ENCODE results near the gene ANKS1A. TPM values are rescaled to one million over a fixed set of nuclear protein-coding genes. Genes with fewer than 3 reads are reported as not detected.
A peak's percentile ranks its signal among the peaks of the same experiment; 100 is the strongest.
"Not testable (repeated sequence)": the region's sequence is repeated elsewhere in the genome, so short reads cannot be mapped to it uniquely, and the experiment has no call there.

The ANKS1A gene
- total RNA-seq, 1 donor from 2014 or later = 48.1 TPM

DNA sequence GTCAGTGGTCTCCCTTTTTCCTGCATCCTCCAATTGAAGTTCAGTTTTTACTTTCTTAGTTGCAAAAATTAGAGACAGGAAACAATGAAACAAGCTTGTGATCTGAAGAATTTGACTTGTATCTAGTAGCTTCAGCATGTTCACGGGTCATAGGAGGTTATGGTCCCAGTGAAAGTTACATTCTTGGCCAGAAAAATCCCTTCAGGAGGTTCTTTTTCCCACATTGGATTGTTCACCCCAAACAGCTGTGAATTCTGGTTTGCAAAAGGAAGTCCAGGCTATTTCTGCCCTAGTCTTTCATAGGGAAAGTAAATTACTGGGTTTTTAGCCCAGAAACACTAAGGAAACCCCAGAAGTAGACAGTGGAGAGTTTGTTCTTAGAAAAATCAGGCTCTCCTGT lies 8.1 kb downstream of the ANKS1A start:
- H3K27ac ChIP-seq = no peak overlapping the region
- TF ChIP-seq, protein P1, sequence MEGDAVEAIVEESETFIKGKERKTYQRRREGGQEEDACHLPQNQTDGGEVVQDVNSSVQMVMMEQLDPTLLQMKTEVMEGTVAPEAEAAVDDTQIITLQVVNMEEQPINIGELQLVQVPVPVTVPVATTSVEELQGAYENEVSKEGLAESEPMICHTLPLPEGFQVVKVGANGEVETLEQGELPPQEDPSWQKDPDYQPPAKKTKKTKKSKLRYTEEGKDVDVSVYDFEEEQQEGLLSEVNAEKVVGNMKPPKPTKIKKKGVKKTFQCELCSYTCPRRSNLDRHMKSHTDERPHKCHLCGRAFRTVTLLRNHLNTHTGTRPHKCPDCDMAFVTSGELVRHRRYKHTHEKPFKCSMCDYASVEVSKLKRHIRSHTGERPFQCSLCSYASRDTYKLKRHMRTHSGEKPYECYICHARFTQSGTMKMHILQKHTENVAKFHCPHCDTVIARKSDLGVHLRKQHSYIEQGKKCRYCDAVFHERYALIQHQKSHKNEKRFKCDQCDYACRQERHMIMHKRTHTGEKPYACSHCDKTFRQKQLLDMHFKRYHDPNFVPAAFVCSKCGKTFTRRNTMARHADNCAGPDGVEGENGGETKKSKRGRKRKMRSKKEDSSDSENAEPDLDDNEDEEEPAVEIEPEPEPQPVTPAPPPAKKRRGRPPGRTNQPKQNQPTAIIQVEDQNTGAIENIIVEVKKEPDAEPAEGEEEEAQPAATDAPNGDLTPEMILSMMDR (IDR thresholded peaks at IDR 0.05) = no peak
- DNase-seq (no peak), ATAC-seq (no peak)
- H3K4me1 ChIP-seq = peaks cover 7% of the 10 kb centered on the region
- no peak overlapping the region for H3K4me3 ChIP-seq
- intact Hi-C loops (cut with DNase I) = no loop called here
- no peaks in the 10 kb centered on the region for H3K36me3 ChIP-seq
- no peaks in the 10 kb centered on the region for H3K27me3 ChIP-seq (ENCODE audit: low read depth)
- no peaks in the 10 kb centered on the region for H3K9me3 ChIP-seq

DNA sequence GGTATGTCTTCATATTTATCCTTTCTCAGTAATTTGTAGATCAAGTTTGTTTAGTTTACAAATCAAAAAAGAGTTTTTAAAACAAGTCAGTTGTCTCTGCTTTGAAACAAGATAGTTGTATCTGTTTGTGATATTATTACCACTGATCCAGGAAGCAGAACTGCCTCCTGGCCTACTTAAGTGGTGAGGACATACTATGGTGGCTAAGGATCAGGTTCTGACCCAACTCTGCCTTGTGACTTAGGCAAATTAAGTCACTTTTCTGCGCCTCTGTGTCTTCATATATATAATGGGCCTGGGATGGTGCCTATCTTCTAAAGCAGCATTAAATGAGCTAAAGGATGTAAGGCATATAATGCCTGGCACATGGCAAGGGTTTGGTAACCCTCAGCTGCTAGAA lies 8.7 kb downstream of the ANKS1A start:
- H3K27ac ChIP-seq = no peak overlapping the region
- no peaks in the 10 kb centered on the region for H3K27me3 ChIP-seq (ENCODE audit: low read depth)
- intact Hi-C loops (cut with DNase I) = no loop called here
- H3K4me3 ChIP-seq = no peak overlapping the region
- DNase-seq (no peak), ATAC-seq (peak; percentile 33 to 39)
- H3K36me3 ChIP-seq = no peaks in the 10 kb centered on the region
- TF ChIP-seq, protein P1 (IDR thresholded peaks at IDR 0.05) = no peak
- peaks cover 1% of the 10 kb centered on the region for H3K4me1 ChIP-seq
- no peaks in the 10 kb centered on the region for H3K9me3 ChIP-seq

DNA sequence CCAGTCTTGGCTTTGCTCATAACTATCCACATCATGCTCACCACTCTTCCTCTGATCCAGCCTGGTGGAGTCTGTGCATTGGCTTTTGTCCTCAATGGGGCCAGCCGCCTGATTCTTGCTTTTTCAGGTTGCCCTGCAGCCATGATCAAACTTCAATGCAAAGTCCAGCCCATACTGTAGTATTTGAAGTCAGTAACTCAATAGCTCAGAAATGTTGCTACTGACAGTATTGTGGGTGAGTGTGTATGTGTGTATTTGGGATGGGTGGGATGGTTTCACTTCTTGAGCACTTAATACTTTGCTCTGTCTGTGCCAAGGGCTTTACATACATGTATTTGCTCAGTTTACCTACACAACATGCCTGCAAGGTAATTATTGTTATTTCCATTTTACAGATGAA lies 10.7 kb downstream of the ANKS1A start:
- H3K27ac ChIP-seq; H3K9me3 ChIP-seq; intact Hi-C loops (cut with DNase I); H3K27me3 ChIP-seq (ENCODE audit: low read depth); H3K4me1 ChIP-seq; H3K36me3 ChIP-seq; DNase-seq; H3K4me3 ChIP-seq; ATAC-seq: not testable (repeated sequence)

DNA sequence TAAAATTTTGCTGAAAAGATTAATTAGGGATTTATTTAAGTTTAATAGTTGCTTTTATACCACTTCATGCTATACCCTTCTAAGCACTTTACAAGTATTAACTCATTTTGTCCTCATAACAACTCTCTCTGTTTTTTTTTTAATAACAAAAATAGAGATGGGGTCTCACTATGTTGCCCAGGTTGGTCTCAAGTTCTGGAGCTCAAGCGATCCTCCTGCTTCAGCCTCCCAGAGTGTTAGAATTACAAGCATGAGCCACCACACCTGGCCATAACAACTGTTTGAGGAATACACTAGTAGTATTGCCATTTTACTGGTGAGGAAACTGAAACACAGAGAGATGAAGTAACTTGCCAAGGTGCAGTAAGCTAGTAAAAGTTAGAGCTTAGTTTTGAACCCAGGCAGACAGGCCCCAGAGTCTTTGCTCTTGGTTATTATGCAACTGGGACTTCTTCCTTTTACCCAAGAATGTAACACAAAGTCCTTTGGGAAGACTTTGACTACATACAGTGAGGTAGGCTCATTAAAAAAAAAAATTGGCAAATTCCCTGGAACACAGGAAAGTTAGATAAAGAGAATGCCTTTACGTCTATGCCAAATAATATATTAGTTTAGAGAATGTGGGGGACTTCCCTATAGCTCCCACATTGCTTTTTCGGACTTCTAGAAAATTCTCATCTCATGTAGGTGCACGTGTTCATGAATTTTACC lies 11.4 kb downstream of the ANKS1A start:
- no peak for ATAC-seq
- H3K9me3 ChIP-seq = no peaks in the 10 kb centered on the region
- TF ChIP-seq, protein P1 (IDR thresholded peaks at IDR 0.05) = no peak
- H3K36me3 ChIP-seq = no peaks in the 10 kb centered on the region
- no peak overlapping the region for H3K27ac ChIP-seq
- no peak for DNase-seq
- intact Hi-C loops (cut with DNase I) = no loop called here
- H3K4me3 ChIP-seq = no peak overlapping the region
- H3K27me3 ChIP-seq (ENCODE audit: low read depth) = no peaks in the 10 kb centered on the region
- H3K4me1 ChIP-seq = no peaks in the 10 kb centered on the region

DNA sequence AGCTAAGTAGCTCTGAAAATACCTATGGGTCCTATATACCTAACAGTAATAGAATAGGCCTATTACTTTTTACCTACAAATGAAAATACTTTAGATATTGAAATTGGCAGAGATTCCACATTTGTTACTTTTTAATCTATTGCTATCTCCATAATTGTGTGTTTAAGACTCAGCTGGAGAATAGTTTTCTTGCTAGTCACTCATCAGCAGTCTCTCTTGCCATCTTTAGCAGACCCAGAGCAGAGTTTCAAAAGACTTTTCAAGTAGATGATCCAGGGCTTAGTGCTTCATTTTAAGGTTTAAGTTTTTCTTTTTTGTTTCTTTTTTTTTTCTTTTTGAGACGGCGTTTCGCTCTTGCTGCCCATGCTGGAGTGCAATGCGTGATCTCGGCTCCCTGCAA lies 12.9 kb downstream of the ANKS1A start:
- peaks cover 9% of the 10 kb centered on the region for H3K4me1 ChIP-seq

More for the DNA sequence above, 12.9 kb downstream of the ANKS1A start:
- TF ChIP-seq, protein P1 (IDR thresholded peaks at IDR 0.05) = no peak
- Histone ChIP-seq H3K36me3 (peaks cover 4% of the 10 kb centered on the region), H3K27me3 (ENCODE audit: low read depth) (no peaks in the 10 kb centered on the region), H3K4me3 (no peak overlapping the region), H3K9me3 (no peaks in the 10 kb centered on the region), H3K27ac (no peak overlapping the region)
- intact Hi-C loops (cut with DNase I) = no loop called here
- no peak for ATAC-seq
- DNase-seq = no peak
